Measurements from ENCODE around the gene TMEM259. TPM values are rescaled to one million over a fixed set of nuclear protein-coding genes. Genes with fewer than 3 reads are reported as not detected.

The TMEM259 gene
- total RNA-seq, 6 experiments from 2014 or later, result 127 to 164 (median 149) TPM

DNA sequence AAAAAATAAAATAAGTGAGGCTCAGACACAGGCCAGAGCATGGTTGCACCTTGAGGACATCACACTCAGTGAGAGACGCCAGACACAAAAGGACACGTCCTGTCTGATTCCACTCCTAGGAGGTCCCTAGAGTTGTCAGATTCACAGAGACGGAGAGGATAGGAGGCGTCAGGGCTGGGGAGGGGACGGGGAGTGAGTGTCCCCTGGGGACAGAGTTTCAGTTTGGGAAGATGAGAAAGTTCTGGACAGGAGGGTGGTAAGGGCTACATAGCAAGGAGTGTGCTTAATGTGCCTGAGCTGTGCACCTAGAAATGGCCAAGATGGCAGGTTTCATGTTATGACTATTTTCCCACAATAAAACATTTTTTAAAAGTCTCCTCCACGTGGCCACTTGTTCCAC, 22.9 kb downstream of the TMEM259 start:
- H3K9me3 Mint-ChIP-seq, result no peaks in the 10 kb centered on the region
- peaks cover 5% of the 10 kb centered on the region; the same call in 1 of the 2 replicates for H3K4me1 Mint-ChIP-seq (ENCODE audit: low read depth)
- TF ChIP-seq, protein P1, sequence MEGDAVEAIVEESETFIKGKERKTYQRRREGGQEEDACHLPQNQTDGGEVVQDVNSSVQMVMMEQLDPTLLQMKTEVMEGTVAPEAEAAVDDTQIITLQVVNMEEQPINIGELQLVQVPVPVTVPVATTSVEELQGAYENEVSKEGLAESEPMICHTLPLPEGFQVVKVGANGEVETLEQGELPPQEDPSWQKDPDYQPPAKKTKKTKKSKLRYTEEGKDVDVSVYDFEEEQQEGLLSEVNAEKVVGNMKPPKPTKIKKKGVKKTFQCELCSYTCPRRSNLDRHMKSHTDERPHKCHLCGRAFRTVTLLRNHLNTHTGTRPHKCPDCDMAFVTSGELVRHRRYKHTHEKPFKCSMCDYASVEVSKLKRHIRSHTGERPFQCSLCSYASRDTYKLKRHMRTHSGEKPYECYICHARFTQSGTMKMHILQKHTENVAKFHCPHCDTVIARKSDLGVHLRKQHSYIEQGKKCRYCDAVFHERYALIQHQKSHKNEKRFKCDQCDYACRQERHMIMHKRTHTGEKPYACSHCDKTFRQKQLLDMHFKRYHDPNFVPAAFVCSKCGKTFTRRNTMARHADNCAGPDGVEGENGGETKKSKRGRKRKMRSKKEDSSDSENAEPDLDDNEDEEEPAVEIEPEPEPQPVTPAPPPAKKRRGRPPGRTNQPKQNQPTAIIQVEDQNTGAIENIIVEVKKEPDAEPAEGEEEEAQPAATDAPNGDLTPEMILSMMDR (IDR thresholded peaks at IDR 0.05), result no peak
- H3K36me3 Mint-ChIP-seq (ENCODE audit: low read depth), result no peaks in the 10 kb centered on the region
- DNase-seq, result no peak
- no peak overlapping the region for H3K27ac Mint-ChIP-seq
- H3K27me3 Mint-ChIP-seq (ENCODE audit: insufficient read depth), result peaks cover 21% of the 10 kb centered on the region
- H3K4me3 Mint-ChIP-seq, result no peak overlapping the region

DNA sequence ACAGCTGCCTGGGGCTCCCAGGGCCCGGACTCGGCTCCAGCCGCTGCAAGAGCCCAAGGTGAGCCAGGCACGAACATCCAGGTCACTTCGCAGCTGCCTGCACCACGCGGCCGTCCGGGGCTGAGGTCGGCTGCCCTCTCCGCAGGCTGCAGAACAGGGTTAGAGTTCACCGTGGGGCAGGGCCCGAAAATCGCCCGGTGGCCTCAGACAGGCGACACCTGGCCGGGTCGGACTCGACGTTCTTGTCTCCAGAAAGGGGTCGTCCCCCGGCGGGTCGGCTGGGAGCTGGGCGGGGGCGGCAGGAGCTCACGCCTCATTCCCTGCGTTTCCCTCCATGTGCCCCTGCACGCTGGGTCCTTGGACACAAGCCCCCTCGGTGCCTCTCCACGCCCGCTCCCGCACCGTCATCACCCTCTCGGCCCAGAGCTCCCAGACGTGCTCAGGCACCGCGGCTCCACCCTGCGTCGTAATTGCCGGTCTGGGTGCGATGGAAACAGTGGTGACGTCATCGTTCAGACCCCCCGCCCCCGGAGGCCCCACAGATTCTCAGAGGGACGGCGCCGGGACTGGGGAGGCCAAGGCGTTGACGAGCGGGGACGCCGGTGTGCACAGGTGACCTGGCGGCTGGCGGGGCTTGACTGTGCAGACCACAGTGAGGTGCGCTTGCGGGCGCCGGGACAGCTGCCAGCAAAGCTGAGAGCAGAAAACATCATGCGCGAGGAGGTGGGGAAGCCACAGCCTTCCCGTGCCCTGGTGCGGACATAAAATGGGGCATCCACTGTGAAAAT, 24.7 kb downstream of the TMEM259 start:
- TF ChIP-seq, protein P1 (IDR thresholded peaks at IDR 0.05), result no peak
- Mint-ChIP-seq H3K27me3 (ENCODE audit: insufficient read depth) (peaks cover 21% of the 10 kb centered on the region), H3K4me1 (ENCODE audit: low read depth) (peaks cover 5% of the 10 kb centered on the region; the same call in 1 of the 2 replicates), H3K4me3 (peak overlapping the region; percentile 59), H3K27ac (no peak overlapping the region), H3K36me3 (ENCODE audit: low read depth) (peaks cover 4% of the 10 kb centered on the region; the same call in 1 of the 2 replicates), H3K9me3 (no peaks in the 10 kb centered on the region)
- DNase-seq, result peak; percentile 45

DNA sequence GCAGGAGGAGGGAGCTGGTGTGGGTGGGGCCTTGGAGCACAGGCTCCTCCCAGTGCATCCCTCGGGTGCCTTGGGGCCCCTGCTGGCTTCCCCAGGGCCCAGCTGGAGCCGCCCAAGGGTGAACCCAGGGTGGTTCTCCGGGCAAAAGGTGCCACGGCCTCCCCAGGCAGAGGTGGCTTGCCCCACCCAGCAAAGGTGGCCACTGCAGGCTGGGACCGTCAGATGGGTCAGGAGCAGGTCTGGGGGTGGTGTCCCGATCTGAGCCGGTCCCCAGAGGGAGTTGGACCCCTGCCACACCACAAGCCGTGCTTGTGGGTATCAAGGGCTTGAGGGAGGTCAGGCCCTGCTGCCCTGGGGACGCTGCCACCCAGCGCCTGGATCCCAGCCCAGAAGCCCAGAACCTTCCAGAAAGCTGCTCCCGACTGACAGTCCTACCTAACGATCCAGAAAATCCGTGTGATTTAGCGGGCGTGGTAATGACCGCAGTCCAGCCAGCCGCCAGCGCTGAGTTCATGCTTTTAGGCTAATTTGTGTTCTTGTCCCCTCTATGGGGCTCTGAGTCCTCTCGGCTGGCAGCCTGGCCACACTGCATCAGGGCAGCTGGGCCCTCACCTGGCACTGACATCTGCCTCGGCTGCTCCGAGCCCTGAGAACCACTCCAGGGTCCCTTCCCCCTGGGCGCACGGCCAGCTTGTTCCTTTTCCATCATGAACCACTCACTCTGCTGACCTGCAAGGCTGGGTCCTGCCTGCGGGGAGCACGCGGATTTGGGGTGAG, 25.7 kb downstream of the TMEM259 start:
- H3K27me3 Mint-ChIP-seq (ENCODE audit: insufficient read depth), result peaks cover 21% of the 10 kb centered on the region
- no peak overlapping the region for H3K27ac Mint-ChIP-seq
- H3K4me3 Mint-ChIP-seq, result no peak overlapping the region
- TF ChIP-seq, protein P1 (IDR thresholded peaks at IDR 0.05), result no peak
- peaks cover 5% of the 10 kb centered on the region; the same call in 1 of the 2 replicates for H3K4me1 Mint-ChIP-seq (ENCODE audit: low read depth)
- DNase-seq, result no peak
- peaks cover 4% of the 10 kb centered on the region; the same call in 1 of the 2 replicates for H3K36me3 Mint-ChIP-seq (ENCODE audit: low read depth)
- H3K9me3 Mint-ChIP-seq, result no peaks in the 10 kb centered on the region

DNA sequence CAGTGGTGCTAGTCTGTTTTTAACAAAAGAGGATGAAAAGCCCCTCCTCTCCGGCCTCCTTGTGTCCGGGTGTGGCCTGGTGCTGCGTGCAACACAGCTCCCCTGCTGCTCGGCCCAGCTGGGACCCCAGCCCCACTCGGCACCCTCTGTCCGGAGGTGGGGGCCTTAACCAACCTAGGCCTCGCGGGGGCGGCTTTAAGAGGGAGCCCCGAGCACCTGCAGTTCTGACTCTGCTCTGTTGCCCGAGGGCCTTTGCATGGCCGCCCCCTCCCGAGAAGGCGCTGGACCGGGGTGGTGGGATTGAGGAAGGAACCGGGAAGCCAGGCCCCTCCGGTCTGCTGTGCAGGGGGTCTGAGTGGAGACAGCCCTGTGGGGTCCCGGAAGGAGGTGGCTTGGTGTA, 26.4 kb downstream of the TMEM259 start:
- no peak overlapping the region for H3K27ac Mint-ChIP-seq
- H3K36me3 Mint-ChIP-seq (ENCODE audit: low read depth), result peaks cover 4% of the 10 kb centered on the region; the same call in 1 of the 2 replicates
- H3K9me3 Mint-ChIP-seq, result no peaks in the 10 kb centered on the region
- H3K27me3 Mint-ChIP-seq (ENCODE audit: insufficient read depth), result peaks cover 21% of the 10 kb centered on the region
- no peak overlapping the region for H3K4me3 Mint-ChIP-seq
- TF ChIP-seq, protein P1 (IDR thresholded peaks at IDR 0.05), result no peak
- H3K4me1 Mint-ChIP-seq (ENCODE audit: low read depth), result peaks cover 5% of the 10 kb centered on the region; the same call in 1 of the 2 replicates
- DNase-seq, result no peak

DNA sequence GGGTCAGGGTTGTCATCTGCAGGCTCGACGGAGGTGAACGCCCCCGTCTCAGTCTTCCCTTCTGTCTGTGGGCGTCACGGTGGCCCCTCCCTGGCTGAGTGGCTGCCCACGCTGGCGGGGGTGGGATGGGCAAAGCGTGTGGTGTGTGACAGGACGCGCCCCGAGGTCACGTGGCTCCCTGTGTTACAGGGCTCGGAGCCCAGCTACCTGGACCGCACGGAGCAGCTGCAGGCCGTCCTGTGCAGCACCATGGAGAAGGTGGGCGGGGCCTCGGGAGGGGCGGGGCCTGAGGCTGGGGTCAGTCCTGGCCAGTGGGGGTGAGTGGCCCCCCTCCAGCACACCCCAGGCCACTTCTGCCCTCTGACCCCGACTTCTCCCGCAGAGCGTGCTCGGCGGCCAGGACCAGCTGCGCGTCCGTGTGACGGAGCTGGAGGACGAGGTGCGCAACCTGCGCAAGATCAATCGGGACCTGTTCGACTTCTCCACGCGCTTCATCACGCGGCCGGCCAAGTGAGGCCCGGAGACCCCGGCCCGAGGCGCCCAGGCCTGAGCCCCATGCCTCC, 27.0 kb downstream of the TMEM259 start:
- TF ChIP-seq, protein P1 (IDR thresholded peaks at IDR 0.05), result no peak
- no peak for DNase-seq
- Mint-ChIP-seq H3K27me3 (ENCODE audit: insufficient read depth) (peaks cover 19% of the 10 kb centered on the region), H3K9me3 (no peaks in the 10 kb centered on the region), H3K4me1 (ENCODE audit: low read depth) (peaks cover 5% of the 10 kb centered on the region; the same call in 1 of the 2 replicates), H3K4me3 (no peak overlapping the region), H3K36me3 (ENCODE audit: low read depth) (peaks cover 4% of the 10 kb centered on the region; the same call in 1 of the 2 replicates), H3K27ac (no peak overlapping the region)
